Measurements from ENCODE around the gene KCNA10.

KCNA10 gene

DNA sequence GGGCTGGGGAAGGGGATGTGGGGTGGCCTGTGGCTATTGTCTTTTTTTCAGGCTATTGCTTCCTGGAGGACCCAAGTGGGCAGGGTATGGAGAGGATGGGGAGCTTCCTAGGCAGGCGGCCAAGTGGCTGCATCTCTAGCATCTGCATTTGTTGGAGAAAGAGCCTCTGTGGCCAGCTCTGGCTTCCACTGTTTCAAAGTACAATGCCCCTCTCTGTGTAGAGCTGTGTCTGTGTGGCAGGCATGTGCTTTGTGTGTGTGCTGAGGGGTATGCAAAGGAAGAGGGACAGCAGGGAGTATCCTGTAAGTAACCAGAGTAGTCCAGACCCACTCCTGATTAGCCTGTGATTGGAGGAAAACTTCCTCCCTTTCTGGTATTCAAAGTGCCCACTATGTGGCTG lies 46.6 kb upstream of the KCNA10 start (continued):
- TF ChIP-seq, protein P1, sequence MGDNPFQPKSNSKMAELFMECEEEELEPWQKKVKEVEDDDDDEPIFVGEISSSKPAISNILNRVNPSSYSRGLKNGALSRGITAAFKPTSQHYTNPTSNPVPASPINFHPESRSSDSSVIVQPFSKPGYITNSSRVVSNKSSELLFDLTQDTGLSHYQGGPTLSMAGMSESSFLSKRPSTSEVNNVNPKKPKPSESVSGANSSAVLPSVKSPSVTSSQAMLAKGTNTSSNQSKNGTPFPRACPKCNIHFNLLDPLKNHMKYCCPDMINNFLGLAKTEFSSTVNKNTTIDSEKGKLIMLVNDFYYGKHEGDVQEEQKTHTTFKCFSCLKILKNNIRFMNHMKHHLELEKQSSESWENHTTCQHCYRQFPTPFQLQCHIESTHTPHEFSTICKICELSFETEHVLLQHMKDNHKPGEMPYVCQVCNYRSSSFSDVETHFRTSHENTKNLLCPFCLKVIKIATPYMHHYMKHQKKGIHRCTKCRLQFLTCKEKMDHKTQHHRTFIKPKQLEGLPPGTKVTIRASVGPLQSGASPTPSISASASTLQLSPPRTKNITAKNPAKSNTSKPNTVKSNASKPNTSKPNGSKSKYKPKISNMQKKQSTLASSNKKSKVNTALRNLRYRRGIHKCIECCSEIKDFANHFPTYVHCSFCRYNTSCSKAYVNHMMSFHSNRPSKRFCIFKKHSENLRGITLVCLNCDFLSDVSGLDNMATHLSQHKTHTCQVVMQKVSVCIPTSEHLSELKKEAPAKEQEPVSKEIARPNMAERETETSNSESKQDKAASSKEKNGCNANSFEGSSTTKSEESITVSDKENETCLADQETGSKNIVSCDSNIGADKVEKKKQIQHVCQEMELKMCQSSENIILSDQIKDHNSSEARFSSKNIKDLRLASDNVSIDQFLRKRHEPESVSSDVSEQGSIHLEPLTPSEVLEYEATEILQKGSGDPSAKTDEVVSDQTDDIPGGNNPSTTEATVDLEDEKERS (tag by site-specific recombination; IDR thresholded peaks at IDR 0.05) = no peak
- TF ChIP-seq ZNF169 (tag by site-specific recombination; IDR thresholded peaks at IDR 0.05) = no peak
- no peak for TF ChIP-seq ZNF837 (tag by site-specific recombination; IDR thresholded peaks at IDR 0.05)
- no peak for TF ChIP-seq ZBTB7A (tag by site-specific recombination; IDR thresholded peaks at IDR 0.05; ENCODE audit: low read depth)
- TF ChIP-seq ZNF514 (tag by site-specific recombination; IDR thresholded peaks at IDR 0.05) = no peak
- TF ChIP-seq SCRT2 (tag by site-specific recombination; IDR thresholded peaks at IDR 0.05) = no peak
- TF ChIP-seq ZNF639 (tag by site-specific recombination; IDR thresholded peaks at IDR 0.05) = no peak
- no peak for TF ChIP-seq ZNF558 (tag by site-specific recombination; IDR thresholded peaks at IDR 0.05)
- no peak for TF ChIP-seq ZNF600 (tag by site-specific recombination; IDR thresholded peaks at IDR 0.05)

- CTCF ChIA-PET = interaction anchor here (1.0 to 1.5 kb wide), 2 partner anchors 8 to 15 kb away, joined by 5 read pairs; no protein-coding TSS in a partner anchor
- H3K4me1 ChIP-seq (ENCODE audit: control insufficient read depth, insufficient read depth, low read length) = no peaks in the 10 kb centered on the region
- H3K27ac ChIP-seq (ENCODE audit: extremely low read depth, low read depth, low read length) = no peak overlapping the region
- H3K9me3 ChIP-seq (ENCODE audit: control insufficient read depth, insufficient read depth, low read depth, low read length) = no peaks in the 10 kb centered on the region
- no peak overlapping the region for H3K4me3 ChIP-seq (ENCODE audit: low read depth, low read length)
- POLR2A ChIA-PET = no interaction called here
- no peaks in the 10 kb centered on the region for H3K36me3 ChIP-seq (ENCODE audit: control insufficient read depth in 2 of 2, insufficient read depth in 1 of 2, low read length in 2 of 2)
- TF ChIP-seq ZNF10 (tag by site-specific recombination; IDR thresholded peaks at IDR 0.05) (no peak), BCL11A (tag by site-specific recombination; IDR thresholded peaks at IDR 0.05; ENCODE audit: low read depth) (no peak), GLIS1 (tag by site-specific recombination; IDR thresholded peaks at IDR 0.05) (no peak), ZSCAN5A (tag by site-specific recombination; IDR thresholded peaks at IDR 0.05) (no peak), ZNF211 (tag by site-specific recombination; IDR thresholded peaks at IDR 0.05; ENCODE audit: low read depth) (no peak), ZNF777 (tag by site-specific recombination; IDR thresholded peaks at IDR 0.05; ENCODE audit: borderline replicate concordance) (no peak), ZNF626 (tag by site-specific recombination; IDR thresholded peaks at IDR 0.05) (no peak), ZNF830 (tag by site-specific recombination; IDR thresholded peaks at IDR 0.05; ENCODE audit: low read depth) (no peak)
- TF ChIP-seq, protein P2, sequence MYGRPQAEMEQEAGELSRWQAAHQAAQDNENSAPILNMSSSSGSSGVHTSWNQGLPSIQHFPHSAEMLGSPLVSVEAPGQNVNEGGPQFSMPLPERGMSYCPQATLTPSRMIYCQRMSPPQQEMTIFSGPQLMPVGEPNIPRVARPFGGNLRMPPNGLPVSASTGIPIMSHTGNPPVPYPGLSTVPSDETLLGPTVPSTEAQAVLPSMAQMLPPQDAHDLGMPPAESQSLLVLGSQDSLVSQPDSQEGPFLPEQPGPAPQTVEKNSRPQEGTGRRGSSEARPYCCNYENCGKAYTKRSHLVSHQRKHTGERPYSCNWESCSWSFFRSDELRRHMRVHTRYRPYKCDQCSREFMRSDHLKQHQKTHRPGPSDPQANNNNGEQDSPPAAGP (tag by site-specific recombination; IDR thresholded peaks at IDR 0.05) = no peak
- TF ChIP-seq, protein P3, sequence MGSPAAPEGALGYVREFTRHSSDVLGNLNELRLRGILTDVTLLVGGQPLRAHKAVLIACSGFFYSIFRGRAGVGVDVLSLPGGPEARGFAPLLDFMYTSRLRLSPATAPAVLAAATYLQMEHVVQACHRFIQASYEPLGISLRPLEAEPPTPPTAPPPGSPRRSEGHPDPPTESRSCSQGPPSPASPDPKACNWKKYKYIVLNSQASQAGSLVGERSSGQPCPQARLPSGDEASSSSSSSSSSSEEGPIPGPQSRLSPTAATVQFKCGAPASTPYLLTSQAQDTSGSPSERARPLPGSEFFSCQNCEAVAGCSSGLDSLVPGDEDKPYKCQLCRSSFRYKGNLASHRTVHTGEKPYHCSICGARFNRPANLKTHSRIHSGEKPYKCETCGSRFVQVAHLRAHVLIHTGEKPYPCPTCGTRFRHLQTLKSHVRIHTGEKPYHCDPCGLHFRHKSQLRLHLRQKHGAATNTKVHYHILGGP (tag by site-specific recombination; IDR thresholded peaks at IDR 0.05) = no peak
Observed at GRCh38 chr1:110563089-110563488, 44.1 kb upstream of the KCNA10 start.
